ENCODE results near the gene CCDC91. TPM values are rescaled to one million over a fixed set of nuclear protein-coding genes. Genes with fewer than 3 reads are reported as not detected.

The CCDC91 gene
- total RNA-seq, 1 experiment from 2014 or later: 26.9 TPM

DNA sequence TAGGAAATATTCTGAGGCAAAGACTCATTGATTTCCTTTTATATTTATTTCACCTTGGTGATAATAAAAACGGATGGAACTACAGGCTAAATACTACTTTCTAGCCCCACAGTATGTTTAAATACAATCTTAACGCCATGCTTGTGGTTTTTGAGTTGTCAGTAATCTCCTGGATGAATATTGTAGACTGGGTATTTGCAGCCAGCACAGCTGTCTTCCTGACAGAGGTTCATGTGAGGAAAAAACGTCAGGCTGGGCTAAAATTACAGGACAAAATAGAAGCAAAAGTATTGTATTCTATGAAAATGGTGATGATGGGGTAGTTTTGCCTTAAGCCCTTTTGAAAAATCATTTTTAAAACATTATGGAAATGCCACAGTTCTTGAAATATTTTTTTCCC, 140.9 kb downstream of the CCDC91 start:
- Histone ChIP-seq H3K4me1 (ENCODE audit: control insufficient read depth, insufficient read depth, low read length) (no peaks in the 10 kb centered on the region), H3K27me3 (ENCODE audit: control insufficient read depth, insufficient read depth, low read length) (no peaks in the 10 kb centered on the region), H3K27ac (ENCODE audit: low read length) (no peak overlapping the region), H3K36me3 (ENCODE audit: control insufficient read depth, insufficient read depth, low read length) (no peaks in the 10 kb centered on the region), H3K9me3 (ENCODE audit: control insufficient read depth, insufficient read depth, low read depth, low read length) (no peaks in the 10 kb centered on the region), H3K4me3 (ENCODE audit: low read depth in 2 of 2, low read length in 2 of 2) (no peak overlapping the region)
- POLR2A ChIA-PET: no interaction called here
- CTCF ChIA-PET: no interaction called here
- ATAC-seq (no peak), DNase-seq (ENCODE audit: low read depth, low spot score) (no peak)
- in situ Hi-C loops (cut with HindIII; ENCODE audit: low pct_unique_long_range_greater_than_20kb, low sequenced_read_pairs) (no loop called here), intact Hi-C loops (cut with micrococcal nuclease; ENCODE audit: unreplicated experiment) (no loop called here)
- TF ChIP-seq TCF7L2 (IDR thresholded peaks at IDR 0.05; ENCODE audit: low read depth, low read length) (no peak), SIN3A (IDR thresholded peaks at IDR 0.05; ENCODE audit: borderline replicate concordance, insufficient read depth, low read depth, low read length) (no peak), POLR2AphosphoS5 (IDR thresholded peaks at IDR 0.05; ENCODE audit: low read depth, low read length) (no peak)
- TF ChIP-seq, protein P1, sequence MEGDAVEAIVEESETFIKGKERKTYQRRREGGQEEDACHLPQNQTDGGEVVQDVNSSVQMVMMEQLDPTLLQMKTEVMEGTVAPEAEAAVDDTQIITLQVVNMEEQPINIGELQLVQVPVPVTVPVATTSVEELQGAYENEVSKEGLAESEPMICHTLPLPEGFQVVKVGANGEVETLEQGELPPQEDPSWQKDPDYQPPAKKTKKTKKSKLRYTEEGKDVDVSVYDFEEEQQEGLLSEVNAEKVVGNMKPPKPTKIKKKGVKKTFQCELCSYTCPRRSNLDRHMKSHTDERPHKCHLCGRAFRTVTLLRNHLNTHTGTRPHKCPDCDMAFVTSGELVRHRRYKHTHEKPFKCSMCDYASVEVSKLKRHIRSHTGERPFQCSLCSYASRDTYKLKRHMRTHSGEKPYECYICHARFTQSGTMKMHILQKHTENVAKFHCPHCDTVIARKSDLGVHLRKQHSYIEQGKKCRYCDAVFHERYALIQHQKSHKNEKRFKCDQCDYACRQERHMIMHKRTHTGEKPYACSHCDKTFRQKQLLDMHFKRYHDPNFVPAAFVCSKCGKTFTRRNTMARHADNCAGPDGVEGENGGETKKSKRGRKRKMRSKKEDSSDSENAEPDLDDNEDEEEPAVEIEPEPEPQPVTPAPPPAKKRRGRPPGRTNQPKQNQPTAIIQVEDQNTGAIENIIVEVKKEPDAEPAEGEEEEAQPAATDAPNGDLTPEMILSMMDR (IDR thresholded peaks at IDR 0.05): no peak
- TF ChIP-seq, protein P2, sequence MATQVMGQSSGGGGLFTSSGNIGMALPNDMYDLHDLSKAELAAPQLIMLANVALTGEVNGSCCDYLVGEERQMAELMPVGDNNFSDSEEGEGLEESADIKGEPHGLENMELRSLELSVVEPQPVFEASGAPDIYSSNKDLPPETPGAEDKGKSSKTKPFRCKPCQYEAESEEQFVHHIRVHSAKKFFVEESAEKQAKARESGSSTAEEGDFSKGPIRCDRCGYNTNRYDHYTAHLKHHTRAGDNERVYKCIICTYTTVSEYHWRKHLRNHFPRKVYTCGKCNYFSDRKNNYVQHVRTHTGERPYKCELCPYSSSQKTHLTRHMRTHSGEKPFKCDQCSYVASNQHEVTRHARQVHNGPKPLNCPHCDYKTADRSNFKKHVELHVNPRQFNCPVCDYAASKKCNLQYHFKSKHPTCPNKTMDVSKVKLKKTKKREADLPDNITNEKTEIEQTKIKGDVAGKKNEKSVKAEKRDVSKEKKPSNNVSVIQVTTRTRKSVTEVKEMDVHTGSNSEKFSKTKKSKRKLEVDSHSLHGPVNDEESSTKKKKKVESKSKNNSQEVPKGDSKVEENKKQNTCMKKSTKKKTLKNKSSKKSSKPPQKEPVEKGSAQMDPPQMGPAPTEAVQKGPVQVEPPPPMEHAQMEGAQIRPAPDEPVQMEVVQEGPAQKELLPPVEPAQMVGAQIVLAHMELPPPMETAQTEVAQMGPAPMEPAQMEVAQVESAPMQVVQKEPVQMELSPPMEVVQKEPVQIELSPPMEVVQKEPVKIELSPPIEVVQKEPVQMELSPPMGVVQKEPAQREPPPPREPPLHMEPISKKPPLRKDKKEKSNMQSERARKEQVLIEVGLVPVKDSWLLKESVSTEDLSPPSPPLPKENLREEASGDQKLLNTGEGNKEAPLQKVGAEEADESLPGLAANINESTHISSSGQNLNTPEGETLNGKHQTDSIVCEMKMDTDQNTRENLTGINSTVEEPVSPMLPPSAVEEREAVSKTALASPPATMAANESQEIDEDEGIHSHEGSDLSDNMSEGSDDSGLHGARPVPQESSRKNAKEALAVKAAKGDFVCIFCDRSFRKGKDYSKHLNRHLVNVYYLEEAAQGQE (IDR thresholded peaks at IDR 0.05; ENCODE audit: insufficient read depth in 1 of 2, low read depth in 2 of 2, low read length in 1 of 2): no peak
- BruUV-seq (replicated peaks): TSS peak; percentile 27

DNA sequence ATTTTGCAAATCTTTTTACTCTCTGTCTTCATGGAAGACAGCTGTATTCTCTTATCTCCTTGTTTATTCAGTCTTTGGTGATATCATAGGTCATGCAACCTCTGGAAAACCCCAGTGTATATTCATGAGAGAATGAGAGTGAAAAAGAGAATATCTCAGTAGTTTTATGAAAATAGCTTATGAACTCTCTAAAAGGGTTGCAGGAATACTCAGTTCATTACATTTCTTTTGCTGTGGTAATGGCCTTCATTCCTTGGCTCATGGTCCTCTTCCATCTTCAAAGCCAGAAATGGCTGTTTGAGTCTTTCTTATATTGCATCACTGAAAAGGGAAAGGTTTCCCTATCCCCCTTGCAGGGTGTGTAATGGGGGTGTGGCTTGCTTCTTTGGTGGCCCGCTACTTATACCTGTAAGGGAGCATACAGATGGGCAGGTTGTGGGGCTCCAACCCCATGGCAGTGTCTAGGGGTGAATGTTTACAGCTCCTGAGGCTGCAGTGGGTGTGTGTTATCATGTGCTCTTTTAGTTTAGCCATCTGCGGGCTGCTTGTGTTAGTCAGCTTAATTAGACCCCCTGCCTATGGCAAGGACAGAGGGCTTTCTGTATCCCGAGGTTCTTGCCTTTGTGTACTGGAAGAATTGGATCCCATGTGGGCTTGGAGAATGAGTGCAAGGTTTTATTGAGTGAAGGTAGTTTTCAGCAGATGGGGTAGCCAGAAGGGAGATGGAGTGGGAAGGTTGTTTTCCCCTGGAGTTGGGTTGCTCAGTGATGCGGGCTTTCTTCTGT, 150.2 kb downstream of the CCDC91 start:
- no peak for ATAC-seq
- H3K9me3 ChIP-seq (ENCODE audit: control insufficient read depth, insufficient read depth, low read depth, low read length): no peaks in the 10 kb centered on the region
- POLR2A ChIA-PET: no interaction called here

More for the DNA sequence above, 150.2 kb downstream of the CCDC91 start:
- DNase-seq (ENCODE audit: low read depth, low spot score): no peak
- CTCF ChIA-PET: no interaction called here
- TF ChIP-seq TCF7L2 (IDR thresholded peaks at IDR 0.05; ENCODE audit: low read depth, low read length) (no peak), SIN3A (IDR thresholded peaks at IDR 0.05; ENCODE audit: borderline replicate concordance, insufficient read depth, low read depth, low read length) (no peak), POLR2AphosphoS5 (IDR thresholded peaks at IDR 0.05; ENCODE audit: low read depth, low read length) (no peak)
- TF ChIP-seq, protein P2 (IDR thresholded peaks at IDR 0.05; ENCODE audit: insufficient read depth in 1 of 2, low read depth in 2 of 2, low read length in 1 of 2): no peak
- TF ChIP-seq, protein P1 (IDR thresholded peaks at IDR 0.05): no peak
- H3K27ac ChIP-seq (ENCODE audit: low read length): no peak overlapping the region
- H3K4me1 ChIP-seq (ENCODE audit: control insufficient read depth, insufficient read depth, low read length): no peaks in the 10 kb centered on the region
- H3K36me3 ChIP-seq (ENCODE audit: control insufficient read depth, insufficient read depth, low read length): no peaks in the 10 kb centered on the region
- no peak overlapping the region for H3K4me3 ChIP-seq (ENCODE audit: low read depth in 2 of 2, low read length in 2 of 2)
- in situ Hi-C loops (cut with HindIII; ENCODE audit: low pct_unique_long_range_greater_than_20kb, low sequenced_read_pairs): no loop called here
- BruUV-seq (replicated peaks): no TSS peak
- H3K27me3 ChIP-seq (ENCODE audit: control insufficient read depth, insufficient read depth, low read length): no peaks in the 10 kb centered on the region
- intact Hi-C loops (cut with micrococcal nuclease; ENCODE audit: unreplicated experiment): no loop called here
